ENCODE data around the gene MPDZ.

MPDZ gene

DNA sequence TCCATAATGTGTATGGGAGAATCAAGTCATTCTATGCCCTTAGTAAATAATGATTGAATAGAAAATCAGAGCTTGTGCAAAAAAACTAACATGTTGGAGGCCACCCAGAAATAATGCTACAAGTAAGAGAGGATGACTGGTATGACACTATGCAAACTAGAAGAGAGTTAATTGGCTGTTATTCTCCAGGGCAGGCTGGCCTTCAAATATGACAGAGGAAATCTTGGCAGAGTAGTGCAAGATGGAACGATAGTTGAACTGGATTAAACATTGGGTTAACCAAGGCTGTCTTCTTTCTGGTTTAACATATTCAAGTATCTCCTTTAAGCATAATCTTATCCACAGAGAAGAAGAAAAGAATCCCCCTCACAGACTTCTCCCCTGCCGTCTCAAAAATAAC lies 196.1 kb downstream of the MPDZ start:
- no peak for DNase-seq (ENCODE audit: low spot score)

GRCh38 chr9:13082796-13083195 lies 196.7 kb downstream of the MPDZ start:
- no peak for DNase-seq (ENCODE audit: low spot score)

DNA sequence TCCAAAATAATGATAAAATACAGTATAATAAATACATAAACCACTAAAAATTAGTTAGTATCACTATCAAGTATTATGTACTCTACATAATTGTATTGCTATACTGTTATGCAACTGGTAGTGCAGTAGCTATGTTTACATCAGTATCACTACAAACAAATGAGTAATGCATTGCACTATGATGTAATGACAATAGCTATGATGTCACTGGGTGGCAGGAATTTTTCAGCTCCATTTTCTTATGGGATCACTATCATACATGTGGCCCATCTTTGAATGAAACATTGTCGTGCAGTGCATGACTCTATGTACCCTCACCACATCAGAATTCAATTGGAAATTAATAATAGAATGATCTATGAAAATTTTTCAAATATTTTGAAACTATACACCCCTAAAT lies 201.3 kb downstream of the MPDZ start:
- no peak for DNase-seq (ENCODE audit: low spot score)

- no peak for DNase-seq (ENCODE audit: low spot score)
These were observed 202.9 kb downstream of the MPDZ start for GRCh38 chr9:13076616-13077015.

DNA sequence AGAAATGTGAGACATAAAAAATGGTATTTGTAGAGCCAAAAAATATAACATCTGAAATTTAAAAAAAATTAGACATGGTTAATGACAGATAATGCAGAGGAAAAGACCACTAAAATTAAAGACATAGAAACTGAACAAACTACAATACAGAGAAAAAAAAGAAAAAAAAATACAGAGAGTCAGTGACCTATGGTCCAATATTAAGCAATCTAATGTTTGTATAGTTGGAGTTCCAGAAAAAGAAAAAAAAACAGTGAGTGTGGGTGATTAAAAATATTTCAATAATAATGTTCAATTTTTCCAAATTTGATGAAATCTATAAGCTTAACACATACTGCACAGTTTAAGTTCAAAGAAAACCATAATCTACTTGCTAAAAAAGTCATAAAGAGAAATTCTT lies 207.6 kb downstream of the MPDZ start:
- DNase-seq (ENCODE audit: low spot score): no peak

- no peak for DNase-seq (ENCODE audit: low spot score)
These were observed 208.6 kb downstream of the MPDZ start for GRCh38 chr9:13070612-13071595.

GRCh38 chr9:13069498-13069897 lies 210.0 kb downstream of the MPDZ start:
- no peak for DNase-seq (ENCODE audit: low spot score)

DNA sequence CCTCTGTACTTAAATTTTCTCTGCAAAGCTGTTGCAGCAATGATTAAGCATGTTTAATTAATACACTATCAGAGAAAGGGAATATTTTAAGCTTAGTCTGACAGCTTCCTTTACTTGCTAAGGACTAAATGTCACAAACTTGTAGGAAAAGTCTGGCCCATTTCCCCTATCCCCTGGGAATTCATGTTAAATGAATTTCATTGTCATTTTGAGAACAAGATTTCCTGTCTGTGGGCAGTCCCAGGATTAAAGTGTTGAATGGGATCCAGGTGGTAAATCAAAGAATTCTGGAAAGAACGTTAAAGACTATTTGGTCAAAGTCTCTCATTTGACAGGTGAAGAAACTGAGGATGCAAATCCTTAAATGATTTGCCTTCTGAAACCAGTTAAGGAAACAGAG lies 214.8 kb downstream of the MPDZ start:
- no peak for DNase-seq (ENCODE audit: low spot score)

DNA sequence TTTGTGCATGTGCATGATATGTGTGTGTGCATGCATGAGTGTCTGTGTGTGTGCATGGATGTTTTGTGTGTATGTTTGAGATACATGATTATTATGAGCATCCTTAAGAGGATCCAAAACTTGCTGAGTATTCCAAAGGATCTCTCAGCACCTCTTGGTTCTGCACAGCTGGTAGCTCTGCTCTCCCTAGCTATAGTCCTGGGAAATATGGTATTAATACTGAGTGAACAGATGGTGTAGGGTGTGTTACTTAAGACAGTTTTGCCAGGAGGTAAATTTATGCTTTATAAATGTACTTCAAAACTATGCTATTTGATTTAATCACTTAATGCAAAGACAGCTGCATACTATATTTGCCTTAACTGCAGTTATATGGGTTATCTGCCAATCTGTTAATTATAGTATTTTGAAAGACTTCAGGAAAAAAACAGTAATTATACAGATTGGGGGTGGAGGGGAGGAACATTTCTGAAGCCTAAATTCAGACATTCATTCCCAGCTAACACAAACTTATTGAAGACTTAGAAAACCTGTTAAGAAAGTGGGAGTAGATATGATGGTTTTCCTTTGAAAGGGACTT lies 215.5 kb downstream of the MPDZ start:
- peak; percentile 48 for DNase-seq (ENCODE audit: low spot score)

GRCh38 chr9:13061390-13061789 lies 218.1 kb downstream of the MPDZ start:
- DNase-seq (ENCODE audit: low spot score): no peak
